ENCODE measurements around the gene ASB13.

The ASB13 gene

DNA sequence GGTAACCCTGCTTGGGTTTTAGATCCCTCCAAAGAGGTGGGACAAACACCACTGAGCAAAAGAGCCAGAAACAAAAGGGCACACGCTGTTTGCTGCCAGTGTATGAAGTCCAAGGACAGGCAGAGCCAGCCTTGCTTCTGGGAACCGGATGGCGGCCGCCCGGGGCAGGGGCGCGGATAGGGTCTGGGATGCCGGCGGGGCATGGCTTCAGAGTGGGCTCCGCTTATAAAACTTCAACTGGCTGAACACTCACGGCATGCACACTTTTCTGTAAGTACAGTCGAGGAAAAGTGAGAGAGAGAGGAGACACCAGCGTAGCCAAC lies 62.6 kb downstream of the ASB13 start:
- TF ChIP-seq, protein P1, sequence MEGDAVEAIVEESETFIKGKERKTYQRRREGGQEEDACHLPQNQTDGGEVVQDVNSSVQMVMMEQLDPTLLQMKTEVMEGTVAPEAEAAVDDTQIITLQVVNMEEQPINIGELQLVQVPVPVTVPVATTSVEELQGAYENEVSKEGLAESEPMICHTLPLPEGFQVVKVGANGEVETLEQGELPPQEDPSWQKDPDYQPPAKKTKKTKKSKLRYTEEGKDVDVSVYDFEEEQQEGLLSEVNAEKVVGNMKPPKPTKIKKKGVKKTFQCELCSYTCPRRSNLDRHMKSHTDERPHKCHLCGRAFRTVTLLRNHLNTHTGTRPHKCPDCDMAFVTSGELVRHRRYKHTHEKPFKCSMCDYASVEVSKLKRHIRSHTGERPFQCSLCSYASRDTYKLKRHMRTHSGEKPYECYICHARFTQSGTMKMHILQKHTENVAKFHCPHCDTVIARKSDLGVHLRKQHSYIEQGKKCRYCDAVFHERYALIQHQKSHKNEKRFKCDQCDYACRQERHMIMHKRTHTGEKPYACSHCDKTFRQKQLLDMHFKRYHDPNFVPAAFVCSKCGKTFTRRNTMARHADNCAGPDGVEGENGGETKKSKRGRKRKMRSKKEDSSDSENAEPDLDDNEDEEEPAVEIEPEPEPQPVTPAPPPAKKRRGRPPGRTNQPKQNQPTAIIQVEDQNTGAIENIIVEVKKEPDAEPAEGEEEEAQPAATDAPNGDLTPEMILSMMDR (IDR thresholded peaks at IDR 0.05; ENCODE audit: low read length), result no peak
- TF ChIP-seq EZH2 (optimal IDR thresholded peaks at IDR 0.05; ENCODE audit: low read depth, low read length), result no peak
- no peak for TF ChIP-seq EZH2phosphoT487 (IDR thresholded peaks at IDR 0.05; ENCODE audit: low read length)
- no peak overlapping the region for H2AFZ ChIP-seq (ENCODE audit: low read length)
- H4K20me1 ChIP-seq (ENCODE audit: insufficient read depth, low read length), result no peaks in the 10 kb centered on the region
- no peaks in the 10 kb centered on the region for H3F3A ChIP-seq (ENCODE audit: insufficient read depth, low read length)
- no peak overlapping the region for H3K9ac ChIP-seq (ENCODE audit: low read length)
- H3K27ac ChIP-seq (ENCODE audit: low read length), result no peak overlapping the region
- H3K9me3 ChIP-seq (replicated peaks; ENCODE audit: insufficient read depth, low read length), result no peaks in the 10 kb centered on the region
- peaks cover 14% of the 10 kb centered on the region for H3K4me1 ChIP-seq (ENCODE audit: low read length)
- H3K27me3 ChIP-seq (replicated peaks; ENCODE audit: insufficient read depth, low read length), result no peaks in the 10 kb centered on the region
- H3K9me2 ChIP-seq (replicated peaks; ENCODE audit: insufficient read depth, low read length), result no peaks in the 10 kb centered on the region
- H3K4me3 ChIP-seq (ENCODE audit: low read length), result no peak overlapping the region
- no peaks in the 10 kb centered on the region for H3K36me3 ChIP-seq (replicated peaks; ENCODE audit: insufficient read depth, low read length)
- H3K79me2 ChIP-seq (ENCODE audit: low read length), result no peaks in the 10 kb centered on the region
- no peak overlapping the region for H3K4me2 ChIP-seq (ENCODE audit: low read depth, low read length)
- DNase-seq, result no peak

- Histone ChIP-seq H3K27me3 (replicated peaks; ENCODE audit: insufficient read depth, low read length) (no peaks in the 10 kb centered on the region), H3K4me2 (ENCODE audit: low read depth, low read length) (peak overlapping the region; percentile 28; the same call in 1 of the 2 replicates), H3K4me3 (ENCODE audit: low read length) (no peak overlapping the region), H3K79me2 (ENCODE audit: low read length) (no peaks in the 10 kb centered on the region), H3K9me2 (replicated peaks; ENCODE audit: insufficient read depth, low read length) (no peaks in the 10 kb centered on the region), H4K20me1 (ENCODE audit: insufficient read depth, low read length) (no peaks in the 10 kb centered on the region), H2AFZ (ENCODE audit: low read length) (no peak overlapping the region), H3K4me1 (ENCODE audit: low read length) (peaks cover 9% of the 10 kb centered on the region), H3K9me3 (replicated peaks; ENCODE audit: insufficient read depth, low read length) (no peaks in the 10 kb centered on the region), H3K36me3 (replicated peaks; ENCODE audit: insufficient read depth, low read length) (no peaks in the 10 kb centered on the region), H3K9ac (ENCODE audit: low read length) (no peak overlapping the region), H3F3A (ENCODE audit: insufficient read depth, low read length) (no peaks in the 10 kb centered on the region), H3K27ac (ENCODE audit: low read length) (no peak overlapping the region; the same call in 1 of the 2 replicates)
- TF ChIP-seq, protein P1 (IDR thresholded peaks at IDR 0.05; ENCODE audit: low read length), result no peak
- TF ChIP-seq EZH2phosphoT487 (IDR thresholded peaks at IDR 0.05; ENCODE audit: low read length) (no peak), EZH2 (optimal IDR thresholded peaks at IDR 0.05; ENCODE audit: low read depth, low read length) (no peak)
- DNase-seq, result peak; percentile 53
Observed at GRCh38 chr10:5603091-5603847, 63.1 kb downstream of the ASB13 start.

GRCh38 chr10:5601826-5602495 lies 64.4 kb downstream of the ASB13 start:
- no peak for TF ChIP-seq EZH2 (optimal IDR thresholded peaks at IDR 0.05; ENCODE audit: low read depth, low read length)
- TF ChIP-seq, protein P1 (IDR thresholded peaks at IDR 0.05; ENCODE audit: low read length), result no peak
- no peak for TF ChIP-seq EZH2phosphoT487 (IDR thresholded peaks at IDR 0.05; ENCODE audit: low read length)
- no peak for DNase-seq
- Histone ChIP-seq H3K36me3 (replicated peaks; ENCODE audit: insufficient read depth, low read length) (no peaks in the 10 kb centered on the region), H3K27ac (ENCODE audit: low read length) (no peak overlapping the region), H3K4me2 (ENCODE audit: low read depth, low read length) (no peak overlapping the region), H3K9me2 (replicated peaks; ENCODE audit: insufficient read depth, low read length) (no peaks in the 10 kb centered on the region), H3K79me2 (ENCODE audit: low read length) (no peaks in the 10 kb centered on the region), H3K4me1 (ENCODE audit: low read length) (peaks cover 7% of the 10 kb centered on the region; the same call in 1 of the 2 replicates), H3K27me3 (replicated peaks; ENCODE audit: insufficient read depth, low read length) (no peaks in the 10 kb centered on the region), H2AFZ (ENCODE audit: low read length) (no peak overlapping the region), H3K9ac (ENCODE audit: low read length) (no peak overlapping the region), H3K9me3 (replicated peaks; ENCODE audit: insufficient read depth, low read length) (no peaks in the 10 kb centered on the region), H4K20me1 (ENCODE audit: insufficient read depth, low read length) (no peaks in the 10 kb centered on the region), H3F3A (ENCODE audit: insufficient read depth, low read length) (no peaks in the 10 kb centered on the region), H3K4me3 (ENCODE audit: low read length) (no peak overlapping the region)
